ENCODE results near the gene SURF4.
"Not testable (repeated sequence)": the region's sequence is repeated elsewhere in the genome, so short reads cannot be mapped to it uniquely, and the experiment has no call there.

The SURF4 gene

GRCh38 chr9:133351526-133351907, 24.3 kb downstream of the SURF4 start:
- DNase-seq, result no peak

DNA sequence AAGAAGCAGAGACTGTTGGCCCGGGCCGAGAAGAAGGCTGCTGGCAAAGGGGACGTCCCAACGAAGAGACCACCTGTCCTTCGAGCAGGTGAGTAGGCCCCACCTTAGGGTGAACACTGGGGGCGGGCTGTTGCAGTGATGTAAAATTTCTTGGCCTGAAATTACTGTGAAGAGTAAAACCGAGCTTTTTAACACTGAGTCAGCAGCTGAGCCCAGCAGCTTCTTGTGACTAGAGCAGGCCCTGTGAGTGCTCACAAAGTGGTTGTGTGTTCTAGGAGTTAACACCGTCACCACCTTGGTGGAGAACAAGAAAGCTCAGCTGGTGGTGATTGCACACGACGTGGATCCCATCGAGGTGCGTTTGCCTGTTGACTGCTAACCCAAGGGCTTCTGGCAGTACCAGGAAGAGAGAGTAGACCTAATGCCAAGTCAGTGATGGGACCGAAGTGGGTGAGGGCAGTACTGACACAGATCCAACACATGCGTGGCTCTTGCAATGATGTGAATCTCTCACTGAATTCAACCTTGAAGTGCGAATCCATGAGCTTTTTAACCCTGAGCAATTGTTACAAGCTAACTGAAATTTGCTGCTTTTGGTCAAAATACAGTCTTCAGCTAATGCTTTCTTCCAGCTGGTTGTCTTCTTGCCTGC, 25.8 kb downstream of the SURF4 start:
- no peak for DNase-seq

GRCh38 chr9:133348718-133349573, 26.9 kb downstream of the SURF4 start:
- DNase-seq, result no peak

DNA sequence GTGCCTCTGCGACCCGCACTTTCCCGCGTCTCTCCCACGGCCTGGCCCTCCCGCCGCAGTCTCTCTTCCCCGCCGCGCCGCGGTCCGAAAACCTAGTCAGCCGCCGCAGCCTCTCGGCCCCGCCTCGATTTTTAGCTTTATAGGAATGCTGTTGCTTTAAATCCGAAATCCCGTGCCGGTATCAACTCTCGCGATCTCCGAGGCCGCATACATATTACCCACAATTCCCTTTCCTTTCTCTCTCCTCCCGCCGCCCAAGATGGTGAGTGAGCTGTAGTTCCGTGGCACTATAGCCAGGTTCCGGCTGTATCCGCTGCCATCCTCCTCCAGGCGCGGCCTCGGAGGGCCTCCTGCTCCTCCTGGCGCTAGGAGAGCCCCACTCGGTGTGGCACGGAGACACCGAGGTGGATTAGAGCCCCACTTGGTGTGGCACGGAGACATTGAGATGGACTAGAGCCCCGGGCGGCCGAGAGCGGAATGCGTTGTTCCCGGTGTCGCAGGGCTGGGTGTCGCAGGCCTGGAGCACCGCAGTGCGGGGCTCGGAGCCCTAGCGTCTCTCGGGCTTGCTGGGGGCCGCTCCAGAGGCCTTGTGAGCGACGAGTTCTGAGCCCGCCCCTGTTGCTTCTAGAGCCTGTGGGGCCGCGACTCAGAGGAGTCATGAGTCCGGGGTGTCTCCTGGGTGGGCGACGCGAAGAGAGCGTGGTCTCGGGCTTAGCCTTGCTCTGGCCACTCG, 27.7 kb downstream of the SURF4 start, which contains the start of the genes MED22 and RPL7A:
TSS of gene MED22 (minus strand) at position 147 of the 733 bp plus-strand sequence. CDS start 1,469 bp downstream, outside the sequence.
TSS of gene RPL7A (plus strand) at position 234 of the 733 bp plus-strand sequence. CDS start at position 260, 26 bp downstream.
- peak; percentile 93 for DNase-seq

DNA sequence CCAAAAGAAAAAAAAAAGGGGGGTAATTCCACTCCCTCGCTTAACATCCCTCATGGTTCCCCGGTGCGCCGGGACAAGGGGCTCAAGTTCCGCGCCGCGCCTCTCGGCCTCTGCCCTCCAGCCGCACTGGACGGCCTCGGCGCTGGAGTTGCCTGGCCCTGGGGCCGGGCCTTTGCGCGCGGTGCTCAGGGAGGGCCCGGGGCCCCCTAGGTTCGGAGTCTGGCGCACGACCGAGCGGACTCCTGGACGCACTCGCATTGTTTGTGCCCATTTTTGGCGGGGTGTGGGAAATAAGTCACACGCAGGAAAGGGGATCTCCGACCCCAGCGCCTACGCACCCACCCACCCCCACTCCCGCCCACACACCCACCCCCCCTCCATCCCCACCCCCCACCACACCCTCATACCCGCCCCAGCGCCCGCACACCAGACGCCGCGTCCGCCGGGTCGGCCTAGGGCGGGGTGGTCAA, 28.3 kb downstream of the SURF4 start:
- DNase-seq, result peak; percentile 26

GRCh38 chr9:133346021-133346785, 29.7 kb downstream of the SURF4 start:
- DNase-seq, result no peak

DNA sequence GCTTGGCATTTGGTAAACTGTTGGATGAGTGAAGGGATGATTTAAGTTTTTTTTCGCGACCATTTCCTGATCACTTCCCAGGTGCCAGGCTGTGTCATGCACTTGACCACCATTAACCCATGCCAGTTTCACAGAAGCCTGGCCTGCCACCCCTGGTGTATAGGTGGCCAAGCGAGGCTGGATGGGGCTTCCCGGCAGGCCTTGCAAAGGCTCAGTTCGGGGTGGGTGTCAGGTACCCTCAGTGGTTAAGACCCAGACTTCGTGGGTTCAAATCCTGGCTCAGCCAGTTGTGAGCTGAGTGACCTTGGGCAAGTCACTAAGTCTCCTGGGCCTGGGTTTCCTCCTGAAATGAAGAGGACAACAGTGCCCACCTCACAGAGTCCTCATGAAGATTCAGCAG, 30.3 kb downstream of the SURF4 start:
- no peak for DNase-seq

- DNase-seq, result no peak
Measured at GRCh38 chr9:133344979-133345378, 30.9 kb downstream of the SURF4 start.

DNA sequence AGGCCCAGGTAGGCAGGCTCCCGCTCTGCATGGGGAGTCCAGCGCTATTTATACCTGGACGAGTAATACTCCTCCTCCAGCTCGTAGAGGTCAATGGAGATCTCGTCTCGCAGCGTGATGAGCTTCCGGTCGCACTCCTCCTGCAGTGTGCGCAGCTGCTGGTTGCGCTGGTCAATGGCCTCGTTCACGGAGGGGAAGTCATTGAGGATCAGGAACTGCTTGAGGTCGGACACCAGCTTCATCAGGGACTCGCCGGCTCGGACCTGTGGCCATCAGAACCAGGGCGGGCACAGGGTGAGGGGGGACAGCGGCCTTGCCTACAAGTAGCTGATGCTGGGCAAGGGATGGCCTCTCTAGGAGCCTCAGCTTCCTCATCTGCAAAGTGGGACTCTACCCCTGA, 31.8 kb downstream of the SURF4 start:
- no peak for DNase-seq

DNA sequence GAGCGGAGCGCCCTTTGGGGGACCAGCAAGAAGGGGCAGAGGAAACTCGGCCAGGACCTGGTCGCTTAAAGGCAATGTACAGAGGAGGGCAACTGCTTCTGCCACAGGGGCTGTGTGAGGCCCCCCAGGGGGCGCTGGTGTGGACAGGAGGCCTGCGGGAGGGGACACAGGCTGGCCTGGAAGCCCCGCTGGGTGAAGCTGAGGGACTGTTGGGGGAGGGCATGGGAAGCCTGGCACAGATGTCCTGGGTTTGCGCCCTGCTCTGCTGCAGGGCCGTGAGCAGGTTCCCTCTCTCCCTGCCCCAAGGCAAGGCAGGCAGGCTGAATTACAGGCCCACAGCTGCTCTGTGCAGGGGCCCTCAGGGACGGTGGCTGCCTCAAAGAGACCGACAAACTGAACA, 33.3 kb downstream of the SURF4 start:
- DNase-seq, result no peak

DNA sequence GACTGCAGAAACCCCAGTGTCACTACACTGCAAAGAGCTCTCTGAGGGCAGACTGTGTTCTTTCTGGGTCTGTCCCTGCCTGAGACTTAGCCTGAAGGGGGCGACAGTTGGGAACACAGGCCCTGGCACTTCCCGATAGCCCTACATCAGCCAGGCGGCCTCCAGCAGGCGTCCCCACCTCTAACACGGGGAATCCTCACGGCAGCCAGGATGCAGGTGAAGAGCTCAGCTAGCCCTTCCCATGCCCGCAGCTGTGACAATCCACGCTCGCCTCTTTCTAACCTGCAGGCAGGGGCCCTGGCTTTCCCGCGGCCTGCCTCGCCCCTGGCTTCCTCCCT, 33.8 kb downstream of the SURF4 start:
- DNase-seq, result no peak

DNA sequence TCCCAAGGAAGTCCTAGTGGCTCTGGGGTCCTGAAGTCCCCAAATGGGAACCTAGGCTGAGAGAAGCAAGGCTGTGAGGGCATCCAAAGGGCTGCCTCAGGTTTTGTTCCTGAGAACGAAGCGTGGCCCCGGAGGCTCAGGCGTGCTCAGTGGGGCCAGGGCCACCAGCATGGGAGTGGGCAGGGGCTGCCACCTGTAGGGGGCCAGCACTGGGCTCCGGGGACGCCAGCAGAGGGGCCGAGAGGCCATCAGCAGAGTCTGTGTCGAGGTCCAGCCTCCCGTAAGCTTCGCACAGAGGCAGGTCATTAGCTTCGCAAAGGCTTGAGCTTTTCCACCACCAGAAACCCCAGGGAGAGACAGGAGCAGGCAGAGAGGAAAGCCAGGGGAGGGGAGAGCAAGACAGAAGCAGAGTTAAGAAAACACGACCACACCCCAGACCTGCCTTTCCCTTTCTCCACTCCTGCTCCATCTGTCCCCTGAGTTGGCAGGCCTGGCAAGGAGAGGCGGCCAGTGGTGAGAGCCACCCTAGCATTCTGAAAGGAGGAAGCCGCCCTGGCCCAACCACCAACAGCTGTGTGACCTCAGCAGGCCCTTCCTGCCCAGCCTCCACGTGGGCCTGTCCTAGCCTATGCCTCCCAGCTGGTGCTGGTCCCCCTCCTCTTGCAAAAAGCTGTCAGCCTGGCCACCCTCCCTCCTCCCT, 34.3 kb downstream of the SURF4 start:
- no peak for DNase-seq

GRCh38 chr9:133340916-133341315, 34.9 kb downstream of the SURF4 start:
- no peak for DNase-seq

- no peak for DNase-seq
Measured at GRCh38 chr9:133340256-133340655, 35.6 kb downstream of the SURF4 start.

GRCh38 chr9:133339641-133340040, 36.2 kb downstream of the SURF4 start:
- DNase-seq, result no peak

- DNase-seq, result peak; percentile 90
Measured at GRCh38 chr9:133335924-133336811, 39.7 kb downstream of the SURF4 start, which contains the start of gene SURF6. Gene SURF6, minus strand, starts transcription at chr9:133336188. Its CDS starts 56 bp downstream, at chr9:133336132.

GRCh38 chr9:133334888-133335287, 41.0 kb downstream of the SURF4 start:
- DNase-seq, result not testable (repeated sequence)

DNA sequence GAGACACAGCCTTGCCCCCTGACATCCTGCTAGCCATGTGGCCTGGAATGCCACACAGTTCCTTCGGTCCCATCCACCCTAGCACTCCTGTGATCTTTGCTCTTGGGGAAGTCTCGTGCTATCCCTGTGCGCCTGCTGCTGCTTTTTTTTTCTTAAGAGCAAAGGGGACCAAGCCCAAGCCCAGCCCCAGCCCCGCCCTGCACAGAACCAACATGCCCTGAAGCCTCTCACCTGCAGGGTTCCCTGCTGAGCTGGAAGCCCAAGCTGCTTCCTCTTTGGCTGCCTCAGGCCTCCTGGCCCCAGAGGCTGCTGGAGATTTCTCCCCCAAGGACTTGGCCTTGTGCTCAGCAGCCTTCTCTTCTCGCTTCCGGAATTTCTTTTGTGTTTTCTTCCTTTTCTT, 41.7 kb downstream of the SURF4 start:
- no peak for DNase-seq

DNA sequence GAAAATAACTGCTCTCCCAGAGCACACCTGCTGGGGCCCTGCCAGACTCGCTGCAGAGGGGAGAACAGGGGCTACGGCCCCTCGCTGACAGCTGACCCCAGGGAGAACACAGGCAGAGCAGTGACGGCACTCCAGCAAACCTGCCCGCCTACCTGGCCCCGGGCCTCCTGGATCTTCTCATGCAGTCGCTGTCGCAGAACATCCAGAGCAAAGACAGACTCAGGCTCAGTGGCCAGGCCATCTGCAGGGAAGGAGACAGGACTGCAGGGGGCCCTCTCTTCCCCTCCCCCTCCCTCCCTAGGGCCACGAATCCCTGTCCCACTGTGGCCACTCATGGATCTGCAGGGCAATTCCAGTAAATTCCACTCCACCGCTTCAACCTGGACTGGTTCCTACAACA, 42.3 kb downstream of the SURF4 start:
- no peak for DNase-seq

GRCh38 chr9:133333011-133333410, 42.8 kb downstream of the SURF4 start:
- DNase-seq, result no peak

- no peak for DNase-seq
Measured at GRCh38 chr9:133332381-133332730, 43.5 kb downstream of the SURF4 start.

All from HCEC 1CT (cell line).